GM12878 (cell line): ENCODE results near the gene MAD1L1. TPM values are rescaled to one million over a fixed set of nuclear protein-coding genes. Genes with fewer than 3 reads are reported as not detected.
"Not testable (repeated sequence)": the region's sequence is repeated elsewhere in the genome, so short reads cannot be mapped to it uniquely, and the experiment has no call there.

ENCODE experiments used
- ATAC-seq: fragments of 200-7000 bp; cut with Tn5 transposase; 3 replicates; pipeline ENCODE4 v1.9.1; 2020; ENCODE audit warnings: mild to moderate bottlenecking, moderate library complexity
- BruUV-seq: library from RNA; stranded (reverse); fragments of 400-500 nt; replicated peaks from 2 replicates; lab custom pipeline; 2021; lab: Mats Ljungman, UMichigan
- CTCF ChIA-PET: fragments of 300-600 bp; sonication (Branson Sonifier 250); formaldehyde crosslinking; extraction: SDS; loops from one replicate; lab custom pipeline; 2021; ENCODE audit warnings: inconsistent platforms; lab: Yijun Ruan, JAX
- POLR2A ChIA-PET: fragments of 350-600 bp; formaldehyde crosslinking; extraction: SDS; loops from one replicate; lab custom pipeline; 2021; ENCODE audit warnings: inconsistent platforms; lab: Charles Lee
- RAD21 ChIA-PET: fragments of 300-600 bp; sonication (Branson Sonifier 250); formaldehyde crosslinking; loops from one replicate; lab custom pipeline; 2023; ENCODE audit warnings: antibody characterized with exemption; ENCODE audit not compliant: unreplicated experiment; lab: Charles Lee
- SMC1A ChIA-PET: fragments of 300-600 bp; sonication (Branson Sonifier 250); formaldehyde crosslinking; loops from one replicate; lab custom pipeline; 2023; ENCODE audit not compliant: unreplicated experiment, uncharacterized antibody; lab: Charles Lee
- DNase-seq: peaks from one replicate; pipeline ENCODE4 v3.0.0-alpha.2; 2011; ENCODE audit warnings: low read depth, low spot score
- FAIRE-seq: peaks from 3 replicates; lab custom pipeline; 2011; peaks lifted over from hg19 to GRCh38; lab: Jason Lieb, UNC
- H2AFZ ChIP-seq: 2 replicates; pipeline ENCODE4 v1.6.0; 2011; ENCODE audit warnings: low read depth, low read length, control low read depth; ENCODE audit not compliant: control insufficient read depth
- H3K27ac ChIP-seq: 2 replicates; pipeline ENCODE4 v1.5.1; 2011; ENCODE audit warnings: control low read depth; ENCODE audit not compliant: control insufficient read depth, insufficient read depth
- H3K27me3 ChIP-seq, 2 experiments: replicated peaks in 1 of 2; 2 replicates each; pipeline versions ENCODE4 v1.6.0 to v1.6.1; 2011; ENCODE audit warnings: low read length in 1 of 2; ENCODE audit not compliant: control insufficient read depth in 2 of 2, insufficient read depth in 2 of 2
- H3K36me3 ChIP-seq, 2 experiments: 2 replicates each; pipeline ENCODE4 v1.5.1; 2011; ENCODE audit warnings: low read length in 1 of 2; ENCODE audit not compliant: control insufficient read depth in 2 of 2, insufficient read depth in 2 of 2
- H3K4me1 ChIP-seq: 2 replicates; pipeline ENCODE4 v1.6.1; 2011; ENCODE audit warnings: mild to moderate bottlenecking, low read length, moderate library complexity, mixed read lengths; ENCODE audit not compliant: control insufficient read depth, insufficient read depth
- H3K4me2 ChIP-seq: 2 replicates; pipeline ENCODE4 v1.6.0; 2011; ENCODE audit warnings: control low read depth; ENCODE audit not compliant: control insufficient read depth, insufficient read depth
- H3K4me3 ChIP-seq: fragments of 200-600 bp; sonication (generic); 2 replicates; pipeline ENCODE4 v1.5.1; 2016
- H3K79me2 ChIP-seq: 2 replicates; pipeline ENCODE4 v1.6.0; 2011; ENCODE audit warnings: low read length; ENCODE audit not compliant: control insufficient read depth, insufficient read depth
- H3K9ac ChIP-seq: 2 replicates; pipeline ENCODE4 v1.8.0; 2011; ENCODE audit warnings: low read length, control low read depth, mixed read lengths; ENCODE audit not compliant: control insufficient read depth, insufficient read depth
- H3K9me3 ChIP-seq: replicated peaks from 3 replicates; pipeline ENCODE4 v1.5.1; 2011; ENCODE audit warnings: mild to moderate bottlenecking, low read length; ENCODE audit not compliant: control insufficient read depth, insufficient read depth
- H4K20me1 ChIP-seq: 2 replicates; pipeline ENCODE4 v1.6.0; 2011; ENCODE audit not compliant: control insufficient read depth, insufficient read depth
- CBX3 ChIP-seq: fragments of 200-600 bp; sonication (generic); IDR thresholded peaks from 2 replicates; pipeline ENCODE4 v1.6.1; 2016; ENCODE audit warnings: low read depth, borderline replicate concordance
- EZH2 ChIP-seq: IDR thresholded peaks from 2 replicates; pipeline ENCODE4 v1.6.1; 2012; ENCODE audit warnings: low read depth, mild to moderate bottlenecking, control low read depth, inconsistent platforms, low read length, borderline replicate concordance; ENCODE audit not compliant: control insufficient read depth
- LARP7 ChIP-seq: fragments of 450-650 bp; IDR thresholded peaks from 2 replicates; pipeline ENCODE4 v1.6.1; 2017; ENCODE audit warnings: mild to moderate bottlenecking
- MXI1 ChIP-seq: fragments of 150-350 bp; IDR thresholded peaks from 2 replicates; pipeline ENCODE4 v1.6.1; 2011; ENCODE audit warnings: low read depth, mild to moderate bottlenecking, inconsistent platforms, low read length, improper control_type of control experiment
- RB1 ChIP-seq: fragments of 450-650 bp; formaldehyde crosslinking; IDR thresholded peaks from 2 replicates; pipeline ENCODE4 v1.6.1; 2017; ENCODE audit warnings: mild to moderate bottlenecking, borderline replicate concordance
- RBBP5 ChIP-seq: fragments of 200-600 bp; sonication (generic); conservative IDR thresholded peaks from 2 replicates; pipeline ENCODE4 v1.6.1; 2016
- TBL1XR1 ChIP-seq: IDR thresholded peaks from 2 replicates; pipeline ENCODE4 v1.6.1; 2012; ENCODE audit warnings: low read depth, low read length, improper control_type of control experiment
- ZBED1 ChIP-seq: IDR thresholded peaks from 2 replicates; pipeline ENCODE4 v1.6.1; 2016; ENCODE audit warnings: borderline replicate concordance
- WGBS: methylation state at CpG from one replicate; pipeline ENCODE4 v1.1.6; 2016; ENCODE audit warnings: low lambda C conversion rate; ENCODE audit not compliant: insufficient replicate concordance, insufficient coverage; ENCODE audit errors: missing lambda C conversion rate; 5-methylcytosine and 5-hydroxymethylcytosine counted together
- in situ Hi-C: fragments of 300-500 bp; cut with MboI; formaldehyde crosslinking; loops from 9 replicates; pipeline ENCODE4 v1.14.3; 2018; ENCODE audit warnings: mixed read lengths
- intact Hi-C: fragments of 100-400 bp; cut with micrococcal nuclease; formaldehyde crosslinking; loops from one replicate; pipeline ENCODE4 v1.14.2; 2022; ENCODE audit not compliant: unreplicated experiment
- polyA plus RNA-seq, 11 experiments: library from polyadenylated mRNA; depleted of rRNA in 4 of 11; unstranded in 6 of 11; stranded (reverse) in 5 of 11; fragments of >200 nt; fragmentation: Nextera tagmentation in 4 of 11; fragmentation: Illumina TruSeq in 1 of 11; extraction: Ambion mirVana in 4 of 11; extraction: Trizol in 1 of 11; gene quantifications; 1 replicate in 1 of 11; 2 replicates in 10 of 11; pipeline versions ENCODE4 v1.2.1 to v1.2.3, GENCODE V29; 2011 to 2016; ENCODE audit warnings: inconsistent platforms in 2 of 11, missing spikeins in 2 of 11, low read depth in 1 of 11
- total RNA-seq, 4 experiments: library from RNA; depleted of rRNA in 3 of 4; stranded (reverse); fragments of >200 nt in 3 of 4; fragmentation: Illumina TruSeq in 1 of 4; extraction: Trizol in 1 of 4; gene quantifications; 2 replicates each; pipeline versions ENCODE4 v1.2.1 to v1.2.3, GENCODE V29; 2013 to 2021
- TF ChIP-seq, protein P1 (sequence below): fragments of 450-650 bp; IDR thresholded peaks from 2 replicates; pipeline ENCODE4 v1.6.1; 2016; ENCODE audit warnings: mild to moderate bottlenecking, moderate library complexity, borderline replicate concordance

The MAD1L1 gene
- total and polyA plus RNA-seq, 10 of the 15 experiments (the other 5 are each of a cell fraction or from before 2014, with no cell fraction given): 2.2 to 76.8 (median 38.3) TPM

DNA sequence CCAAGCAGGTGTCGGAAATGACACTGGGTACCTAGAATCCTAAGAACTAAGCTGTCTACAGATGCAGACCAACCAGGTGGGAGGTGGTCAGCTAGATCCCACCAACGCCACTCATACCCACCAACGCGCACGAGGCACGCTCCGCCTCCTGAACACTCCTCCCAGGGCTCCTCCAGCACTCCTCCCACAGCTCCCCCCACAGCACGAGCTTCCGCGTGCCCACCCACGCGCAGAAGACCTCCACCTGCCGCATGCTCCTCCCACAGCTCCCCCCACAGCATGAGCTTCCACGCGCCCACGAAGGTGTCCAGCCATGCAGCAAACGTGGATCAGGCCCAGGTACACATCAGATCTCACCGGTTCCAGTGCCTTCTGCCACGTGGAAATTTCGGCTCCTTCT is 196.0 kb downstream of the MAD1L1 start (continued):
- no peak for TF ChIP-seq RBBP5

- ATAC-seq, FAIRE-seq, H3K9me3 ChIP-seq, H3K27me3 ChIP-seq, H3K27ac ChIP-seq, H3K4me2 ChIP-seq, intact Hi-C loops, SMC1A ChIA-PET, H3K9ac ChIP-seq, in situ Hi-C loops, RAD21 ChIA-PET, POLR2A ChIA-PET, BruUV-seq, H4K20me1 ChIP-seq, DNase-seq, H3K79me2 ChIP-seq, H3K36me3 ChIP-seq, H3K4me3 ChIP-seq, CTCF ChIA-PET, H2AFZ ChIP-seq: not testable (repeated sequence)
- WGBS: 99% methylated on average over 10 of the region's 16 CpGs
- H3K4me1 ChIP-seq: peaks cover 18% of the 10 kb centered on the region
Observed at GRCh38 chr7:2036201-2036600, 196.5 kb downstream of the MAD1L1 start.

- WGBS: 94% methylated on average over 20 of the region's 20 CpGs
- in situ Hi-C loops (no loop called here), intact Hi-C loops (no loop called here)
- Histone ChIP-seq H4K20me1 (peaks cover 3% of the 10 kb centered on the region; the same call in 1 of the 2 replicates), H3K27me3 (no peaks in the 10 kb centered on the region), H3K9me3 (no peaks in the 10 kb centered on the region; the same call in 2 of the 3 replicates), H3K9ac (no peak overlapping the region), H3K79me2 (no peaks in the 10 kb centered on the region), H3K36me3 (no peaks in the 10 kb centered on the region; a peak in 1 of 4 replicates), H2AFZ (no peak overlapping the region), H3K4me2 (no peak overlapping the region), H3K4me1 (peaks cover 18% of the 10 kb centered on the region), H3K27ac (no peak overlapping the region), H3K4me3 (no peak overlapping the region)
- ChIA-PET RAD21 (no interaction called here), CTCF (interaction anchor here (0.6 kb wide), 1 partner anchor 705 kb away, joined by 3 read pairs; no protein-coding TSS in a partner anchor), POLR2A (interaction anchor here (0.6 kb wide), 1 partner anchor 962 kb away, joined by 5 read pairs; no protein-coding TSS in a partner anchor), SMC1A (no interaction called here)
- ATAC-seq (no peak), FAIRE-seq (no peak), DNase-seq (no peak)
- no TSS peak for BruUV-seq
- no peak for TF ChIP-seq LARP7
- no peak for TF ChIP-seq RB1
- TF ChIP-seq, protein P1, sequence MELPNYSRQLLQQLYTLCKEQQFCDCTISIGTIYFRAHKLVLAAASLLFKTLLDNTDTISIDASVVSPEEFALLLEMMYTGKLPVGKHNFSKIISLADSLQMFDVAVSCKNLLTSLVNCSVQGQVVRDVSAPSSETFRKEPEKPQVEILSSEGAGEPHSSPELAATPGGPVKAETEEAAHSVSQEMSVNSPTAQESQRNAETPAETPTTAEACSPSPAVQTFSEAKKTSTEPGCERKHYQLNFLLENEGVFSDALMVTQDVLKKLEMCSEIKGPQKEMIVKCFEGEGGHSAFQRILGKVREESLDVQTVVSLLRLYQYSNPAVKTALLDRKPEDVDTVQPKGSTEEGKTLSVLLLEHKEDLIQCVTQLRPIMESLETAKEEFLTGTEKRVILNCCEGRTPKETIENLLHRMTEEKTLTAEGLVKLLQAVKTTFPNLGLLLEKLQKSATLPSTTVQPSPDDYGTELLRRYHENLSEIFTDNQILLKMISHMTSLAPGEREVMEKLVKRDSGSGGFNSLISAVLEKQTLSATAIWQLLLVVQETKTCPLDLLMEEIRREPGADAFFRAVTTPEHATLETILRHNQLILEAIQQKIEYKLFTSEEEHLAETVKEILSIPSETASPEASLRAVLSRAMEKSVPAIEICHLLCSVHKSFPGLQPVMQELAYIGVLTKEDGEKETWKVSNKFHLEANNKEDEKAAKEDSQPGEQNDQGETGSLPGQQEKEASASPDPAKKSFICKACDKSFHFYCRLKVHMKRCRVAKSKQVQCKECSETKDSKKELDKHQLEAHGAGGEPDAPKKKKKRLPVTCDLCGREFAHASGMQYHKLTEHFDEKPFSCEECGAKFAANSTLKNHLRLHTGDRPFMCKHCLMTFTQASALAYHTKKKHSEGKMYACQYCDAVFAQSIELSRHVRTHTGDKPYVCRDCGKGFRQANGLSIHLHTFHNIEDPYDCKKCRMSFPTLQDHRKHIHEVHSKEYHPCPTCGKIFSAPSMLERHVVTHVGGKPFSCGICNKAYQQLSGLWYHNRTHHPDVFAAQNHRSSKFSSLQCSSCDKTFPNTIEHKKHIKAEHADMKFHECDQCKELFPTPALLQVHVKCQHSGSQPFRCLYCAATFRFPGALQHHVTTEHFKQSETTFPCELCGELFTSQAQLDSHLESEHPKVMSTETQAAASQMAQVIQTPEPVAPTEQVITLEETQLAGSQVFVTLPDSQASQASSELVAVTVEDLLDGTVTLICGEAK: no peak
- no peak for TF ChIP-seq ZBED1
- no peak for TF ChIP-seq TBL1XR1
- TF ChIP-seq CBX3: no peak
- no peak for TF ChIP-seq MXI1
- TF ChIP-seq EZH2: no peak
Observed at GRCh38 chr7:2034291-2035201, 198.2 kb downstream of the MAD1L1 start.
